Astrocyte (in vitro differentiated cells and primary cell): ENCODE data around the gene ATG2B.

Source experiments
- EZH2 ChIP-seq: IDR thresholded peaks from 2 replicates; pipeline ENCODE4 v1.6.1; 2012; ENCODE audit warnings: mild to moderate bottlenecking, low read length, inconsistent platforms; ENCODE audit not compliant: insufficient read depth
- TF ChIP-seq, protein P1 (sequence below): IDR thresholded peaks from 2 replicates; pipeline ENCODE4 v1.5.1; 2011; ENCODE audit warnings: low read depth, mild to moderate bottlenecking, inconsistent platforms, low read length, moderate library complexity; ENCODE audit not compliant: insufficient read depth

DNA sequence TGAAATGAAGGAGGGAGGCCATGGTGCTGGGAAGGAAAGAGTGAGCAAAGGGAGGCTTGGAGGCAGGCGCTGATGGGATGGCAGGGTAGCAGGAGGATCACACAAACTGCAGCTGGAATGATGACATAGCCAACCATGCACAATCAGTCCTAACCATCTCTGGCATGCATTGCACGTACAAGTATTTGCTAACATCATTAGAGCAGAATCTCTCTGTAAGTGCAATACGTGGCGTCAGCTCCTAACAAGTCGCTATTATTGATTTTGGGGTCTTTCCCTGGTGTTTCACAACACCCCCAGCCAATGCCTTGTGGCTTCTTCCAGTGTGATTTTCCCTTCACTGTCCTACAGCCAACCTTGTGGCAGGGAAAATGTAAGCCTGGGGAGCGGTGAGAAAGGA, 88.6 kb downstream of the ATG2B start:
- TF ChIP-seq, protein P1, sequence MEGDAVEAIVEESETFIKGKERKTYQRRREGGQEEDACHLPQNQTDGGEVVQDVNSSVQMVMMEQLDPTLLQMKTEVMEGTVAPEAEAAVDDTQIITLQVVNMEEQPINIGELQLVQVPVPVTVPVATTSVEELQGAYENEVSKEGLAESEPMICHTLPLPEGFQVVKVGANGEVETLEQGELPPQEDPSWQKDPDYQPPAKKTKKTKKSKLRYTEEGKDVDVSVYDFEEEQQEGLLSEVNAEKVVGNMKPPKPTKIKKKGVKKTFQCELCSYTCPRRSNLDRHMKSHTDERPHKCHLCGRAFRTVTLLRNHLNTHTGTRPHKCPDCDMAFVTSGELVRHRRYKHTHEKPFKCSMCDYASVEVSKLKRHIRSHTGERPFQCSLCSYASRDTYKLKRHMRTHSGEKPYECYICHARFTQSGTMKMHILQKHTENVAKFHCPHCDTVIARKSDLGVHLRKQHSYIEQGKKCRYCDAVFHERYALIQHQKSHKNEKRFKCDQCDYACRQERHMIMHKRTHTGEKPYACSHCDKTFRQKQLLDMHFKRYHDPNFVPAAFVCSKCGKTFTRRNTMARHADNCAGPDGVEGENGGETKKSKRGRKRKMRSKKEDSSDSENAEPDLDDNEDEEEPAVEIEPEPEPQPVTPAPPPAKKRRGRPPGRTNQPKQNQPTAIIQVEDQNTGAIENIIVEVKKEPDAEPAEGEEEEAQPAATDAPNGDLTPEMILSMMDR = no peak
- no peak for TF ChIP-seq EZH2
